Calu3 (cell line): ENCODE measurements around the gene PRR33. TPM values are rescaled to one million over a fixed set of nuclear protein-coding genes. Genes with fewer than 3 reads are reported as not detected.
"Not testable (repeated sequence)": the region's sequence is repeated elsewhere in the genome, so short reads cannot be mapped to it uniquely, and the experiment has no call there.

Source experiments
- BruUV-seq: library from RNA; stranded (reverse); fragments of 400-500 nt; replicated peaks from 2 replicates; lab custom pipeline; 2021; lab: Mats Ljungman, UMichigan
- CTCF ChIA-PET: fragments of 300-600 bp; sonication (Branson Sonifier 250); formaldehyde crosslinking; loops from one replicate; lab custom pipeline; 2022; ENCODE audit warnings: antibody characterized with exemption; lab: Charles Lee
- DNase-seq: peaks from one replicate; pipeline ENCODE4 v3.0.0; 2022
- H3K27ac Mint-ChIP-seq: one replicate; pipeline ENCODE4 v1.8.0; 2022; ENCODE audit warnings: mixed read lengths; ENCODE audit not compliant: unreplicated experiment
- H3K27me3 Mint-ChIP-seq: one replicate; pipeline ENCODE4 v1.8.0; 2022; ENCODE audit warnings: mixed read lengths; ENCODE audit not compliant: unreplicated experiment
- H3K36me3 Mint-ChIP-seq: one replicate; pipeline ENCODE4 v1.8.0; 2022; ENCODE audit warnings: mild to moderate bottlenecking, moderate library complexity, mixed read lengths; ENCODE audit not compliant: insufficient read depth, unreplicated experiment
- H3K4me1 Mint-ChIP-seq: one replicate; pipeline ENCODE4 v1.8.0; 2022; ENCODE audit warnings: mild to moderate bottlenecking, low read depth, mixed read lengths; ENCODE audit not compliant: unreplicated experiment
- H3K4me3 Mint-ChIP-seq: one replicate; pipeline ENCODE4 v1.8.0; 2022; ENCODE audit warnings: mild to moderate bottlenecking, low read depth, moderate library complexity, mixed read lengths; ENCODE audit not compliant: unreplicated experiment
- H3K9me3 Mint-ChIP-seq: one replicate; pipeline ENCODE4 v1.8.0; 2022; ENCODE audit warnings: low read depth, mixed read lengths; ENCODE audit not compliant: unreplicated experiment
- CTCF ChIP-seq: fragments of 200-600 bp; IDR thresholded peaks from one replicate; pipeline ENCODE4 v1.8.0; 2022; ENCODE audit warnings: antibody characterized with exemption; ENCODE audit not compliant: unreplicated experiment
- intact Hi-C: fragments of 100-400 bp; cut with micrococcal nuclease; formaldehyde crosslinking; loops from one replicate; pipeline ENCODE4 v1.10.0; 2022; ENCODE audit not compliant: unreplicated experiment
- total RNA-seq: library from RNA; stranded (reverse); gene quantifications from 2 replicates; pipeline ENCODE4 v1.2.3, GENCODE V29; 2022

PRR33 gene
- total RNA-seq, 1 experiment from 2014 or later = not detected

DNA sequence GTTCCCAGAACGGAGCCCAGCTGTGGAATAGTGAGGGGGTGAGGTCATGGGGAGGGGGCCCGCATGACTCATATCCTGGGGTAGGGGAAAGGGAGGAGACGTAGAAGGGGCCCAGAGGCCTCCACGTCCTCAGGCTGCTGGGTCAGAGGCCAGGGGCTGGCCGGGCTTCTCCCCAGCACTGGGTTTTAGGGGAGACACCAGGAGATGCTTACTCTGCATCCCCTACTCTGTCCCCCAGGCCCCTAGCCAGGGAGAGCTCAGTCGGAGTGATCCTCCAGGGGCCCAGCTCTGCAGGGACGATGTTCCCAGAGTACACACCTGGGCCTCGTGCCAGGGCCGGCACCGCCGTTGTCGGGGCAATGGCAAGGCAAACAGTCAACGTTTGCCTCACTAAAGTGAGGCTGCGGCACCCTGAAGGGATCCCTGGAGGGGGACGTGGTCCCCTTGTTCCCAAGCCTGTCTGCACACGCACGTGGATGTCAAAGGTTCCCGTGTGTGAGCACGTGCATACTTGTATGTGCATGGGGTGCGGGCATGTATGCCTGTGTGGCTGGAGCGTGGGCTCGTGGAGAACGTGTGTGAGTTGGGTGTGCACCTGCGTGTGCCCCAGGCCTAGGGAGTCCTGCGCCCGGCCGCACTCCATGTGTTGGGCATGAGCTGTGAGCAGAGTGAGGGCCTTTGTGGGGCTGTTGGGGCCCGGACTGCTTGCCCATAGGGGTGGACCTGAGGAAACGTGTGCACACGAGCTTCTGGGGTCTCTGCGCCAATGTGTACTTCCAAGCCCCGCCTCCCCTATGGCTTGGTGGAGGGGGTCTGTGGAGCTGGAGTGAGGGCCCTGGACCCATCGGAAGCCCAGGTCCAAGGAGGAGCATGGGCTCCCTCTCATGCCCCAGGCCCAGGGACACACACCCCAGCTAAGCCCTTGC is 14.2 kb downstream of the PRR33 start:
- no TSS peak for BruUV-seq
- H3K9me3 Mint-ChIP-seq = no peaks in the 10 kb centered on the region
- intact Hi-C loops = no loop called here
- H3K27me3 Mint-ChIP-seq = peaks cover 16% of the 10 kb centered on the region
- peaks cover 11% of the 10 kb centered on the region for H3K36me3 Mint-ChIP-seq
- peak; percentile 30 for DNase-seq
- CTCF ChIA-PET = interaction anchor here (0.6 to 1.0 kb wide), 2 partner anchors 113 to 123 kb away, joined by 3 to 5 read pairs; no protein-coding TSS in a partner anchor
- no peaks in the 10 kb centered on the region for H3K4me1 Mint-ChIP-seq
- no peak for TF ChIP-seq CTCF
- no peak overlapping the region for H3K27ac Mint-ChIP-seq
- H3K4me3 Mint-ChIP-seq = no peak overlapping the region

- no peak overlapping the region for H3K4me3 Mint-ChIP-seq
- peaks cover 26% of the 10 kb centered on the region for H3K27me3 Mint-ChIP-seq
- H3K27ac Mint-ChIP-seq = no peak overlapping the region
- no peaks in the 10 kb centered on the region for H3K9me3 Mint-ChIP-seq
- TF ChIP-seq CTCF = peak; percentile 56
- CTCF ChIA-PET = interaction anchor here (0.6 to 1.3 kb wide), 5 partner anchors 41 to 275 kb away, joined by 3 to 5 read pairs (median 3); no protein-coding TSS in a partner anchor
- peak; percentile 72 for DNase-seq
- intact Hi-C loops = no loop called here
- no TSS peak for BruUV-seq
- H3K36me3 Mint-ChIP-seq = peaks cover 11% of the 10 kb centered on the region
- no peaks in the 10 kb centered on the region for H3K4me1 Mint-ChIP-seq
These were observed 15.2 kb downstream of the PRR33 start for GRCh38 chr11:1876361-1877063.

GRCh38 chr11:1875851-1876301 is 15.8 kb downstream of the PRR33 start:
- DNase-seq, intact Hi-C loops, BruUV-seq, H3K4me1 Mint-ChIP-seq, H3K4me3 Mint-ChIP-seq, H3K9me3 Mint-ChIP-seq, H3K27ac Mint-ChIP-seq: not testable (repeated sequence)
- peaks cover 32% of the 10 kb centered on the region for H3K27me3 Mint-ChIP-seq
- peaks cover 11% of the 10 kb centered on the region for H3K36me3 Mint-ChIP-seq
- CTCF ChIA-PET = interaction anchor here (0.8 to 1.3 kb wide), 3 partner anchors 42 to 276 kb away, joined by 3 to 5 read pairs (median 3); no protein-coding TSS in a partner anchor

GRCh38 chr11:1875093-1875850 is 16.4 kb downstream of the PRR33 start:
- Mint-ChIP-seq H3K27ac (no peak overlapping the region), H3K4me1 (no peaks in the 10 kb centered on the region), H3K9me3 (no peaks in the 10 kb centered on the region), H3K4me3 (no peak overlapping the region), H3K27me3 (peaks cover 38% of the 10 kb centered on the region), H3K36me3 (peaks cover 11% of the 10 kb centered on the region)
- BruUV-seq = no TSS peak
- CTCF ChIA-PET = interaction anchor here (1.3 kb wide), 1 partner anchor 181 kb away, joined by 3 read pairs; no protein-coding TSS in a partner anchor
- no peak for TF ChIP-seq CTCF
- intact Hi-C loops = no loop called here
- no peak for DNase-seq

- Mint-ChIP-seq H3K36me3 (peaks cover 11% of the 10 kb centered on the region), H3K27me3 (peaks cover 46% of the 10 kb centered on the region)
- intact Hi-C loops = loop anchor here (5.0 kb wide), 1 partner anchor 37 kb away; the partner anchor contains the start of gene TNNI2
- H3K9me3 Mint-ChIP-seq, H3K27ac Mint-ChIP-seq, H3K4me1 Mint-ChIP-seq, BruUV-seq, DNase-seq, CTCF ChIA-PET, H3K4me3 Mint-ChIP-seq: not testable (repeated sequence)
These were observed 17.1 kb downstream of the PRR33 start for GRCh38 chr11:1874441-1875092.

GRCh38 chr11:1873813-1874150 is 17.9 kb downstream of the PRR33 start:
- H3K27me3 Mint-ChIP-seq = peaks cover 53% of the 10 kb centered on the region
- BruUV-seq, H3K9me3 Mint-ChIP-seq, DNase-seq, H3K4me3 Mint-ChIP-seq, H3K27ac Mint-ChIP-seq, CTCF ChIA-PET, H3K4me1 Mint-ChIP-seq: not testable (repeated sequence)
- H3K36me3 Mint-ChIP-seq = peaks cover 11% of the 10 kb centered on the region
- intact Hi-C loops = loop anchor here (5.0 kb wide), 1 partner anchor 36 kb away; the partner anchor contains the start of gene TNNI2
